ENCODE results near the gene ARHGAP10.

- TF ChIP-seq GATA2 (IDR thresholded peaks at IDR 0.05; ENCODE audit: low read depth, low read length) (no peak), GATA3 (IDR thresholded peaks at IDR 0.05; ENCODE audit: low read depth, low read length) (no peak)
Observed at GRCh38 chr4:148110169-148110568, 378.3 kb downstream of the ARHGAP10 start.

All from SH-SY5Y (cell line).